A204.1 (cell line): Measurements from ENCODE around the gene CALHM3.
"Not testable (repeated sequence)": the region's sequence is repeated elsewhere in the genome, so short reads cannot be mapped to it uniquely, and the experiment has no call there.

Experiments
- FAIRE-seq: peaks from 2 replicates; lab custom pipeline; 2012; peaks lifted over from hg19 to GRCh38; lab: Jason Lieb, UNC

CALHM3 gene

DNA sequence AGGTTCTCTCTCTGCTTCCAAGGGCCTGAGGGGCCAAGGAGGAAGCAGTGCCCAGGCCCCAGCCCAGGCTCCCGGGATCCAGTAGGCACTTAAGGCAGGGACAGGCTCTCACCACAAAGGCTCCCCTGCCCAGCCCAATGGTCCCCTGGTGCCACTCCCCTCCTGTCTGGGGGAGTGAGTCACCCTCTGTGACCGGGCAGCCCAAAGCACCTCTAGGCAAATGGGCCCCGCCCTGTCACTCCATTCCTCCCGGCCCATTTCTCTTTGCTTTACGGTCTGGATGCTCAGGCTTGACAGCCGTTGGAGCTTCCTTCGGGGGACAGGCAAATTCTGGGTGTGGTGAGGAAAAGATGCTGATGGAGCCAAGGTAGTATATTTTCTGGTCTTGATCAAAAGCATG lies at the start of gene CALHM3:
Gene CALHM3 (minus strand): TSS at position 106 of the 400 bp plus-strand sequence. CDS start 208 bp downstream, outside the sequence.
- FAIRE-seq: no peak

DNA sequence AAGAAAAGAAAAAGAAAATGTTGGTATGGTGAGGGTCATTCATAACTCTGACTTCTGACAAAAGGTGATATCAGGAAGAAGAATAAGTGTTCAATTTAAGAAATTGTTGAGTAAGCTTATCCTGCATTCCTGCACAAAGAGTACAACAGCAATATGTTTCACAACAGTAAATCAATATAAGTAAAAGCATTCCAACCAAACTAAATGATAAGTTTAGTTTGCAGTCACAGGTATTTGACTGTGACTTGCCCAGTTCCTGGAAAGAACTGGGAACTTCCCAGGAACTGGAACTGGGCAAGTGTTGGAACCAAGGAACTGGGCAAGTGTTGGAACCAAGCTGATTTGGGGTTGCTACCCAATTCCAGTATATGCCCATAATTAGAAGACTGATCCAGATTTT lies 49.5 kb upstream of the CALHM3 start:
- FAIRE-seq: no peak

DNA sequence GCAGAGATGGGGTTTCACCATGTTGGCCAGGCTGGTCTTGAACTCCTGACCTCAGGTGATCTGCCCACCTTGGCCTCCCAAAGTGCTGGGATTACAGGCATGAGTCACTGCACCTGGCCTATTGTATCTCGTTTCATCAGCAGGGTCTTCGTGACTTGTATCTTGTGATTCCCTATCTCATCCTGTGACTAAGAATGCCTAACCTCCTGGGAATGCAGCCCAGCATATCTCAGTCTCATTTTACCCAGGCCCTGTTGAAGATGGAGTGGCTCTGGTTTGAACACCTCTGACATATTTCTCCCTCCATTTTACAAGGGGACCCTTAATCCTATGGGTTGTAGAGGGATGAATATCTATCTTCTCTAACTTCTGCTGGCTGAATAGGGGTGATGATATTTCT lies 48.4 kb upstream of the CALHM3 start:
- not testable (repeated sequence) for FAIRE-seq

DNA sequence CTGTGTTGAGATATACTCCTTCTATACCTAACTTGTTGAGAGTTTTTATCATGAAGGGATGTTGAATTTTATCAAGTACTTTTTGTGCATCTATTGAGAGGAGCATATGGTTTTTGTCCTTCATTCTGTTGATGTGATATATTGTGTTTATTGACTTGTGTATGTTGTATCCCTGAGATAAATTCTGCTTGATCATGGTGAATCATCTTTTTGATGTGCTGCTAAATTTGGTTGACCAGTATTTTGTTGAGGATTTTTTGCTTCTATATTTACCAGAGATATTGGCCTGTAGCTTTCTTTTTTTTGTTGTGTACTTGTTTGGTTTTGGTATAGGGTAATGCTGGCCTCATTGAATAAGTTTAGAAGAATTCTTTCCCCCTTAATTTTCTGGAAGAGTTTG lies 46.9 kb upstream of the CALHM3 start:
- no peak for FAIRE-seq

DNA sequence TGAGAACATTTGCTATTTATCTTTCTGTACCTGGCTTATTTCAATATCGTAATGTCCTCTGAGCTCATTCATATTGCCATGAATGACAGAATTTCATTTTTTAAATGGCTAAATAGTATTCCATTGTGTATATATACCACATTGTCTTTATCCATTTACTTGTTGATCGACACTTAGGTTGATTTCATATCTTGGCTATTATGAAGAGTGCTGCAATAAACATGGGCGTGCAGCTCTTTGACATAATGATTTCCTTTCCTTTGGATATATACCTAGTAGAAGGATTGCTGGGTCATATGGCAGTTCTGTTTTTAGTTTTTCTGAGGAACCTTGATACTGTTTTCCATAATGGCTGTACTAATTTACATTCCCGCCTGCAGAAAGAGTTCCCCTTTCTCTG lies 44.6 kb upstream of the CALHM3 start:
- FAIRE-seq: no peak

DNA sequence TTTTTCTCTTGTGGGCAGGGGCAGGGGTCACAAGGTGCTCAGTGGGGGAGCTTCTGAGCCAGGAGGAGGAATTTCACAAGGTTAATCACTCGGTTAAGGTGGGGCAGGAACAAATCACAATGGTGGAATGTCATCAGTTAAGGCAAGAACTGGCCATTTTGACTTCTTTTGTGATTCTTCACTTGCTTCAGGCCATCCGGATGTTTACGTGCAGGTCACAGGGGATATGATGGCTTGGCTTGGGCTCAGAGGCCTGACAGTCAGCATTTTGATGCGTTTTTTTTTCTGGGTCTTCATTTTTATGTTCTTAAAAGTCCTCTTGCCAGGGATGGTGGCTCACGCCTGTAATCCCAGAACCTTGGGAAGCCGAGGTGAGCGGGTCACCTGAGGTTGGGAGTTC lies 43.0 kb upstream of the CALHM3 start:
- not testable (repeated sequence) for FAIRE-seq

DNA sequence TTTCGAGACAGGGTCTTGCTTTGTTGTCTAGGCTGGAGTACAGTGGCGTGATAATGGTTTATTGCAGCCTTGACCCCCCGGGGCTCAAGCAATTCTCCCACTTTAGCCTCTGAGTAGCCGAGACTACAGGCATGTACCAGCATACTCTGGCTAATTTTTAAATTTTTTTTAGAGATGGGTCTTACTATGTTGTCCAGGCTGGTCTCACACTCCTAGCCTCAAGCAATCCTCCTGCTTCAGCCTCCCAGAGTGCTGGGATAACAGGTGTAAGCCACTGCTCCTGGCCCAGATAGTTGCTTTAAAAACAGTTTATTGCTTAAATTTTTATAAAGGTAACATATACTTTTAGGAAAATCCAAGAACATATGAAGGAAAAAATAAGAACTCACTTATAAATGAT lies 40.8 kb upstream of the CALHM3 start:
- no peak for FAIRE-seq

- FAIRE-seq: no peak
These were observed 38.4 kb upstream of the CALHM3 start for GRCh38 chr10:103517234-103518085.

- FAIRE-seq: no peak
These were observed 35.2 kb upstream of the CALHM3 start for GRCh38 chr10:103514244-103514643.

- no peak for FAIRE-seq
These were observed 34.5 kb upstream of the CALHM3 start for GRCh38 chr10:103513380-103514060.

DNA sequence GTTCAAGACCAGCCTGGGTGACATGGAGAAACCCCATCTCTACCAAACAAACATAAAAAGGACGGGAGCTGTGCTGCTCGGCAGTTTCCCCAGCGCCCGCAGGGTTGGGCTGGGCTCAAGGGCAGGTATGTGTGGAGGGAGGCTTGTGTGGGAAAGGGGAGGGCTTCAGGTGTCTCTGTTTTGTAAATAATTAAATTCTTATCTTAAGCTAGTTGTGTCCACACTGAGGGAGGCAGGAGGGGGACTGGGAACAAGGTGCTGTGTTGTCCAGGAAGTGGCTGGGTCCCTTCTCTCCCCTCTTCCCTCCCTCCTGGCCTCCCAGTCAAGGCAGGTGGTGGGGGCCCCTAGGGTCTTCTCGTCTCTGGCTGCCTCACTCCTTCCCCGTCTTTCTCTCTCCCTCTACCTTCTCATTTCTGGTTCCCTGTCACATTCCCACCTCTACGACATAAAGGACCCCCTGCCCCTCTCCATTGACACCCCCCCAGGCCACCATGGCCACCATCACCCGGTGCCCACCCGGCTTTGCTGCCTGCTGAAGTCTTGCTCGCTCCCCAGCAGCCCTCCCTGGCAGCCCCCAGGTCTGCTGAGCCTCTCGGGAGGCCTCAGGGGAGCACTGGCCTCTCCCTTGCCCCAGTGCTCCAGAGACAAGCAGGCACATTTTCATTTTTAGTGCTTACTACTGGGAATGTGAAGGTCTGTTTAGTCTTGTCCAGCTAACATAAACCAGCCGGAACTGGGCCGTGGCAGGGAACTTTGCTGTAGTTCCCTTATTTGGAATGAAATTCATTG lies 33.7 kb upstream of the CALHM3 start:
- FAIRE-seq: no peak

DNA sequence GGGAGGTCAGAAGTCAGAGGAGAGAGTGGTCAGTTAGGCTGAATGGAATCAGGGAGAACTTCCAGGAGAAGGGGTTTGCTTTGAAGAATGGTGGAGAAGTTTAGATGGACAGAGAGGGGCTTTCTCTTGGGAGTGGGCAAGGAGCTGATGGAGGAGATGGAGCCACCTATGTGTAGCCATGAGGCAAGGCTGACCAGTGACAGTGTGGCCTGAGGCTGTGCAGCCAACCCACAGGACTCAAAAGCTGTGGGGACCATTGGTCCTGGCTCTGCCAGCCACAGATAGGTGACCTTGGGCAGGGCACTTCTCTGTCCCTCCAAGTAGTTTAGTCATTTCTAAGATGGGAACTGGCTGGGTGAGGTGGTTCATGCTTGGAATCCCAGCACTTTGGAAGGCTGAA lies 33.1 kb upstream of the CALHM3 start:
- FAIRE-seq: no peak

DNA sequence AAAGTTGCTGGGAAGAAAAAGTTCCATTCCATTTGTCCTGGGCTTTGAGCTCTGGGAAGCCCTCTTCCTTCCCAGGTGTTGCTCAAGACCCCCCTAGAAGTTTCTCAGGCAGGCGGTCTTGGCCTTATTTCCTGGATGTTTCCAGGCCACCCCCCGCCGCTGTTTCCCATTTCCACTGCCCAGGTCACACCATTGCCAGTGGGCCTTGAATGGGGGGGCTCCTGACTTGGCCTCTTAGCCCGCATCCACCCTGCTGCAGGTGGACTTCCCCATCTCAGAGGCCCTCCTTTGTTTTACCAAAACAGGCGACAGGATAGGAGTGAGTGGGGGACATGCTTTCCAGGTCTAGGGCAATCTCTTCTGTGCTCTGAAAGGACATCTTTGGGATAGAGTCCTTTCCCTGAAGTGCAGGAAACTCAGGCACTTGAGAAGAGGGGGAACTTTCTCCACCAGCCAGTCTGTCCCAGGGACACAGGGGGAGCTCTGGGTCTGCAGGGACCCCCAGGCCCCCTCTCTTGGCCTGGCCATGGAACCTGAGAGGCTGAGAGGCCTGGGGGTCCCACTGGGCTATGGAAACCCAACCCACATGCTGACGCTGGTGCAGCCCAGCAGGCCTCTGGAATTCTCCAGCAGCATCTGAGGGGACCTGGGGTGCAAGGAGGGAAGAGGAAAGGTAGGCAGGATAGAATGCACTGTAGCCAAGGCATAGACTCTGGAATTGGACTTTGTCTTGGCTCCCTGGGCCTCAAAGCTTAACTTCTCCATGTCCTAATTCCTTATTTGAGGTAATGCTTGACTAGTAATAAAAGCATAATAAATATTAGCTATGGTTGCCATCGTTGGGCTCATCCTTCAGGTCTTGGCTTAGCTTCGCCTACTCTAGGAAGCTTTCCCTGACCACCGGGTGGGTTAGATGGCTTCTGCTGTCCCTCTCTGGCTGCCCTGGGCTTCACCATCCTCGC lies 32.0 kb upstream of the CALHM3 start:
- no peak for FAIRE-seq

GRCh38 chr10:103510046-103510685 lies 31.1 kb upstream of the CALHM3 start:
- no peak for FAIRE-seq

- FAIRE-seq: no peak
These were observed 28.5 kb upstream of the CALHM3 start for GRCh38 chr10:103507235-103508191.

DNA sequence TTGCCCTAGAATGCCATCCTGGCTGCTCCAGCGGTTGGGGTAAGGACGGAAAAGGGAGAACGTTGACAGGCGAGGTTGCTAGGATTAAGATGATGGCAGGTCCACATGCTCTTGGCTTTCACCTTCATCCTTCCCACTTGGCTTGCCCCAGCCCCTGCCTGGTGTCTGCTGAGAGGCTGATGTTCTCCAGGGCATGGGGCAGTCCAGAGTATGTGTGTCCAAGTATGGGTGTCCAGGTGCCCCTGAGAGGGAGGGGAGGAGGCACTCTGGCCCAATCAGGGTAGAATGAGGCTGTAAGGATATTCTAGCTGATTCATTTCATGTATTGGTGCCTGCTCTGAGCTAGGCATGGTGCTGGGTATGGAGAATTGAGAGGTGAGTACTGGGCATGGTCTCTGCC lies 27.0 kb upstream of the CALHM3 start:
- no peak for FAIRE-seq

DNA sequence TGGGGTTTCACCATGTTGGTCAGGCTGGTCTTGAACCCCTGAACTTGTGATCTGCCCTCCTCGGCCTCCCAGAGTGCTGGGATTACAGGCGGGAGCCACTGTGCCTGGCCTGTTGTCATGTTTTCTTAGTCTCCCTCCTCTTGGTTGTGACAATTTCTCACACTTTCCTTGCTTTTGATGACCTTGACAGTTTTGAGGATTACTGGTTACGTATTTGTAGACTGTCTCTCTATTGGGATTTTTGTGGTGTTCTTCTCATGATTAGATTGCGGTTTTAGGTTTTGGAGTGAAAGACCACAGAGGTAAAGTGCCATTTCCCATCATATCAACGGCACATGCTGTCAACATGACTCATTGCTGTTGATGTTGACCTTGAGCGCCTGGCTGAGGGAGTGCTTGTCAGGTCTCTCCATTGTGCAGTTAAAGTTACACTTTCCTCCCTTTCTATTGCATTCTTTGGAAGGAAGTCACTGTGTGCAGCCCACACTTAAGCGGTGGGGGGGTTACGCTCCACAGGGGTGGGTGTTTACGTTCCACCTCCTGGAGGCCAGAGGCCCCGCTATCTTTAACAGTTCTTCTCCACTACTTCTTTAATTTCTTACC lies 25.2 kb upstream of the CALHM3 start:
- FAIRE-seq: no peak

DNA sequence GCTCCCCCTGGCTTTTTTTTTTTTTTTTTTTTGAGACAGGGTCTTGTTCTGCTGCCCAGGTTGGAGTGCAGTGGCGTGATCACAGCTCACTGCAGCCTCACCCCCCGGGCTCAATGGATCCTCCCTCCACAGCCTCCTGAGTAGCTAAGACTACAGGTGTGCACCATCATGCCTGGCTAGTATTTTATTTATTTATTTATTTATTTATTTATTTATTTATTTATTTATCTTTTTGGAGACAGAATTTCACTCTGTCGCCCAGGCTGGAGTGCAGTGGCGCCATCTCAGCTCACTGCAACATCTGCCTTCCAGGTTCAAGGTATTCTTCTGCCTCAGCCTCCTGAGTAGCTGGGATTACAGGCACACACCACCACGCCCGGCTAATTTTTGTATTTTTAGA lies 24.7 kb upstream of the CALHM3 start:
- not testable (repeated sequence) for FAIRE-seq

DNA sequence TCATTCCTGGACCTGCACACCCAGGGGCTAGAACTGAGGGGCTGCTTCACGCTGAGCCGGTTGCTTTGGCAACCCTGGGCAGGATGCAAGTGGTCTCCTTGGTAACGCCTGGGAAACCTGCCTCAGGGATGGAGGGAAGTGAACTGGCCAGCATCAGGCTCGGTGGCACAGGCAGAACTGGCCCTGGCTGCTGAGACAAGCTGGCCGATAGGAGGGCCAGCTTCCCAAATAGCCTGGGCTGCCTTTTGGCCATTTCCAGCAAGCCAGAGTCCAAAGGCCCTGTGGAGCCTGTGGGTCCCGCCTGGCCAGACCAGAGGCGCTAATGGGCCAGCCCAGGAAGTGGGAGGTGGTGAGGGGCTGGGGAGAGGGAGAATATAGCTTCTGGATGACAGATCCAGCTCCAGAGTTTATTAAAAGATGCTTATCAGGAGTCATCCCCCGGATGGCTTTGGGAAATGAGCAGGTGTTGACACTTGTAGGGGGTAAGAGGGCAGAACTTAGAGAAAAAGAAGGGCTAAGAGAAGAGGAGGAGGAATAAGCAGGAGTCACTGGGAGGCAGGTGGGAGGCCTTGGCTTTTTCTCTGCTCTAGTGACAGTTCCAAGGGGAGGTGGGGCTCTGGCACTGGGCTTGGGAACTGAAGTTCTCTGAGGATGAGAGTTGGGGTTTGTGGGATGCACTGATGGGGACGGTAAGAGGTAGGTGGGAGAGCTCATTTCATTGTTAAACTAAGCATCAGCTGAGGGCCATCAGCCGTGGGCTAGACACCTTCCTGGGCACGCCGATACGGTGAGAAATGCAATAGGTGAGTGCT lies 24.0 kb upstream of the CALHM3 start:
- FAIRE-seq: no peak
